ENCODE results near the gene TMEM219.
"Not testable (repeated sequence)": the region's sequence is repeated elsewhere in the genome, so short reads cannot be mapped to it uniquely, and the experiment has no call there.

Gene TMEM219

DNA sequence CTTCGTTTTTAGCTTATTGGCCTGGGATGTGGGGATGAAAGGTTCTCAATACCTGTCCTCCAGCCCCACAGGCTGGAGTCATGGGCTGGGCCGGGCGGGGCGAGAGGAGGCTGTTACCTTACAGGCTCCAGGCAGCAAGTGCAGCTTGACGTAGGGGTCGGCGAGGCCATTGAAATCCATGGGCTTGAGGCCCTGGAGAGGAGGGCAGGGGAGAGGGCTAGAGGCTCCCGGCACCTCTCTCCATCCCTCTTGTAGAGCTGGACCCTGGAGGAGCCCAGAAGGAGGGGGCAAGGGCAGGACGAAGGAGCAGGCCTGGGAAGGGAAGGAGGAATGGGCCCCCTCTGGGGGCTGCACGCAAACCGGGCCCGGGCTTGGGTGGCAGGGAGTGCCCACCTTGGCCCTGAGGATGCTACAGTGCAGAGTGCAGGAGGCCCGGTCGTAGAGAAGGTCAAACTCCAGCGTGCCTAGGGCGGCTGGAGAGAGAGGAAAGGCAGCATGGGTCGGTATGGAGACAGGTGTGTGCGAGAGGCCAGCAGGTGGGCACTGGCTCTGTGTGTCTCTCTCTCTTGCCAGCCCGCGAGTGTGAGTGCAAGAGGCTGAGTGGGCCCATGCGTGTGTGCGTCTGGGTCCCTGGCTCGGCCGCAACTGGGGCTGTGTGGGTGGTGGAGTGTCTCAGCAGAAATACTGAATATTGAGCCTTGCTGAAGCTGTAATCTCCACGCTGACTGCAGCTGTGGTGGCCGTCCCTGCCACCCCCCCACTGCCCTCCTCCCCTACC is 47.4 kb downstream of the TMEM219 start:
- no peak overlapping the region for H3K27ac Mint-ChIP-seq
- no peak for ATAC-seq

DNA sequence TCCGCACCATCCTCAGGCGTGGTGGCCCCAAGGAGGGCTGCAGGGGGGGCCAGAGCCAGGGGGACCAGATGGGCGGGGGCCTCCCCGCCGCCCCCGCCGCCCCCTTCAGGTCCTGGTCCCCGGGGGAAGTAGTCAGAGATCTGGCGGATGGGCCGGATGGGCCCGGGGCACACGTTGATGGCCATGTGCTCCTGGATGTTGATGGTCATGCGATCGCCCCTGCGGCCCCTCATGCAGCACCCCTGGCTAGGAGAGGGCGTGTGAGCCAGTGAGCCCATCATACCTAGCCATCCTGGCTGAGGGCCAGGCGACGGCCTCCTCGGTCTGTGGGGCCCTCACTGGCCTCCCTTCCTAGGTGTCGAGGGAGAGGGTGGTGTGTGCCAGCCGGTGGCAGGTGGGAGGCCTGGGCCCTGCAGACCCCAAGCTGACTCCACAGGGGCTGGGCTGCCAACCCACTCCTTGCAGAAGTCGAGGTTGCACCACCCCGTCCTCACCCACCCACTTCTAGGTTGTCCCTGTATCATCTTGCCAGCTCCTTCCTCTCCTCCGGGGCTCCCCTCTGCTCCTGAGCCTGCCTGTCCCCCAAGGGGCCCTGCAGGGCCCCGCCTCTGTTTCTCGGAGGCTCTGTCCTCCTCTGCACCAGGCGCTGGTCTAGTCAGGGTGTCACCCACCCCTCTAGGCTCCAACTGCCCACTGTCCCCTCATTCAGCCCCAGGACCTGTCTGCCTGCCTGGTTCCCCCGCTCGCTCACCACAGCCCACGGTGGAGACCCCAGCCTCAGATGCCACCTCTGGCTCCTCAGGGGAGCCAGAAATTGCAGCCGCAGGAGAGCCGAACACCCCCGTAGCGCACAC is 48.3 kb downstream of the TMEM219 start:
- H3K27ac Mint-ChIP-seq: peak overlapping the region in 1 of 2 donors; percentile 76
- no peak for DNase-seq
- ATAC-seq: peak; percentile 39
- peaks cover 44% of the 10 kb centered on the region for H3K27me3 Mint-ChIP-seq
- H3K4me1 Mint-ChIP-seq: peaks cover 33% of the 10 kb centered on the region
- peak overlapping the region; percentile 73 to 75 for H3K4me3 Mint-ChIP-seq
- H3K9me3 Mint-ChIP-seq: no peaks in the 10 kb centered on the region

More for the DNA sequence above, 47.4 kb downstream of the TMEM219 start:
- H3K27me3 Mint-ChIP-seq: peaks cover 44% of the 10 kb centered on the region
- peak overlapping the region in 1 of 2 donors; percentile 59 for H3K4me3 Mint-ChIP-seq
- H3K4me1 Mint-ChIP-seq: peaks cover 41% of the 10 kb centered on the region
- no peaks in the 10 kb centered on the region for H3K9me3 Mint-ChIP-seq
- no peak for DNase-seq

DNA sequence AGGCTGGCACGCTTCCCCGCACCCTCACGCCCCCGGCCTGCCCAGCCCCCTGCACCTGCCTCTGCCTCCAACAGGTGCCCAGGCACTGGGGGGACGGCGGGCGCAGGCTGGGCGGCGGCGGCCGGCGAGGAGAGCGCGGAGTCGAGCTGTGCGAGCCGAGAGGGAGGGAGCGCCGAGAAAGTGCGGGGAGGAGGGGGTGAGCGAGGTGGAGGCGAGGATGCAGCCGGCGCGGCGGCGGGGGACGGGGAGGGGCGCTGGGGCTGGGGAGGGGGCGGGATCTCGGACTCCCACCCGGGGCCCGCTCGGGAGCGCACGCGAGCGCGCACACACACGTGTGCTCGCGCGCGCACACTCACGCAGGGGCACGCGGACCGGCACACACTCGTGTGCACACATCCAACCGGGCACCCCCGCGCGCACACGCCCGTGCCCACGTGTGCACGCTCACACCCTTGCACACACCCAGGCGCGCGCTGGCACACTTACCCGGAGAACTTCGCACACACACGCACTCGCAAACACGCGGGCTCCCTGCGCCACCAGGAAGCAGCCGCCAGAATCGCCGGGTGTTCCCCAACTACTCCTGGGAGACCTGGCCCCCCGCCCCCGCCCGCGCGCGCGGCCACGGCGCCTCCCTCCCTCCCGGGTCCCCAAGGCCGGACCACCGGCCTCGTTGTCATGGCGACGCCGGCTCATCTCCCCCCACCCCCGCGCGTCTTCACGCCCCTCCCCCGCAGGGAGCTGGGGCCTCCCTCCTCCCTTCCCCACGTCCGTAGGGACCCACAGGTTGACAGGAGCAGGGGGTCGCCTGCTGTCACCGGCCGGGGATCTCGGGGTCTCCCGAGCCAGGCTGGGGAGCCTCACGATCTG is 49.2 kb downstream of the TMEM219 start, which contains the start of gene DOC2A:
TSS of gene DOC2A (minus strand) at position 184 of the 870 bp plus-strand sequence. CDS start 805 bp downstream, outside the sequence.
- peaks cover 29% of the 10 kb centered on the region for H3K4me1 Mint-ChIP-seq
- no peak for DNase-seq
- H3K27ac Mint-ChIP-seq: peak within 1 kb of the TSS in 1 of 2 donors; percentile 76
- peak within 1 kb of the TSS; percentile 77 to 82 for H3K4me3 Mint-ChIP-seq
- peaks cover 44% of the 10 kb centered on the region for H3K27me3 Mint-ChIP-seq
- H3K9me3 Mint-ChIP-seq: no peaks in the 10 kb centered on the region
- peak; percentile 68 for ATAC-seq

DNA sequence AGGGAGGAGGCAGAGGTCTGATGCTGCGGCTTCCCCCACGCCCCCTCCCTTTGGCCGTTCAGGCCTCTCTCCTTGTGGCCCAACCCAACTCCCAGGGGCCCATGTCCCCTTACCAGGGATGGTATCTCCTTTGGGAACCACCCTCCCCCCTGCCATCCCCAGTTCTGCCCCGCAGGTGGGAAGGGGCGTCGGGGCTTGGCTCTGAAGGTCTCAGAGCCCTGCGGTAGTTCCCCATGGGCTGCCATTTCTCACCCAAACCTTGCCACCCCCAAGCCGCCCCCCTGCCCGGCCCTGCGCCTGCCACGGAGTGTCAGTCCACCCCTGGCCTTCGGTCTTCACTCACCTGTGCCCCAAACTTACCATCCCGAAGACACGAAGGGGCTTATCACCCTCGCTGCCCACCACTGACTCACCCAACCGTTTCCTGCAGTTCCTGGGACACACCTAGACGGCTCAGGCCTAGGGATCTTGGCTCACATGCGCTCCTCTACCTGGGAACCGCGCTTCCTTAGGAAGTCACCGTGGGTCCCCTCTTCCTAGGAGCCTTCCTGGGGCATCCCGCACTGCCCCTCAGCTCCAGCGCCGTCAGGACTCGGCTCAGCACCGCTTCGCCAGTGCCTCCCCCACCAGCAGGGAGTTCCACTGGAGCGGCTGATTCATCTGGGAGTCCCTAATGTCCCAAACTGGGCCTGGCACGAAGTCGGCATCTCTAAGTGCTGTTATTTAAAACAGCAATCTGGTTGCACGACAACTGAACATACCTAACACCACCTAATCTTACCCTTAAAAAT is 50.0 kb downstream of the TMEM219 start:
- Mint-ChIP-seq H3K27me3 (peaks cover 44% of the 10 kb centered on the region), H3K4me3 (peak overlapping the region; percentile 76 to 82), H3K9me3 (no peaks in the 10 kb centered on the region), H3K27ac (peak overlapping the region; percentile 88 to 91), H3K4me1 (peaks cover 29% of the 10 kb centered on the region)
- ATAC-seq (no peak), DNase-seq (no peak)

DNA sequence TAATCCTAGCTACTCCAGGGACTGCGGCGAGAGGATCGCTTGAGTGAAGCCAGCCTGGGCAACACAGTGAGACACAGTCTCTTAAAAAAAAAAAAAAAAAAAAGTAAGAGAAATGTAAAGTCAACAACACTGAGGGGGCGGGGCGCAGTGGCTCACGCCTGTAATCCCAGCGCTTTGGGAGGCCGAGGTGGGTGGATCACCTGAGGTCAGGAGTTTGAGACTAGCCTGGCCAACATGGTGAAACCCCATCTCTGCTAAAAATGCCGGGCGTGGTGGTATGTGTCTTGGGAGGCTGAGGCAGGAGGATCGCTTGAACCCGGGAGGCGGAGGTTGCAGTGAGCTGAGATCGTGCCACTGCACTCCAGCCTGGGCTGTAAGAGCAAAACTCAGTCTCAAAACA is 50.7 kb downstream of the TMEM219 start:
- H3K27me3 Mint-ChIP-seq: peaks cover 44% of the 10 kb centered on the region
- DNase-seq, ATAC-seq, H3K27ac Mint-ChIP-seq, H3K9me3 Mint-ChIP-seq, H3K4me3 Mint-ChIP-seq: not testable (repeated sequence)
- peaks cover 29% of the 10 kb centered on the region for H3K4me1 Mint-ChIP-seq

DNA sequence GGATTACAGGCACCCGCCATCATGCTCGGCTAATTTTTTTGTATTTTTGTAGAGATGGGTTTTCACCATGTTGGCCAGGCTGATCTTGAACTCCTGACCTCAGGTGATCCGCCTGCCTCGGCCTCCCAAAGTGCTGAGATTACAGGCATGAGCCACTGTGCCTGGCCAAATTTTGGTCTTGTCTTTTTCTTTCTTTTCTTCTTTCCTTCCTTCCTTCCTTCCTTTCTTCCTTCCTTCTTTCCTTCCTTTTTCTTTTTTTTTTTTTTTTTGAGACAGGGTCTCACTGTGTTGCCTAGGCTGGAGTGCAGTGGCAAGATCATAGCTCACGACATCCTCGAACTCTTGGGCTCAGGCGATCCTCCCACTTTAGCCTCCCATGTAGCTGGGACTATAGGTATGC is 53.6 kb downstream of the TMEM219 start:
- H3K4me3 Mint-ChIP-seq, H3K27ac Mint-ChIP-seq, DNase-seq, H3K9me3 Mint-ChIP-seq, ATAC-seq: not testable (repeated sequence)
- peaks cover 14% of the 10 kb centered on the region for H3K4me1 Mint-ChIP-seq
- H3K27me3 Mint-ChIP-seq: peaks cover 19% of the 10 kb centered on the region

DNA sequence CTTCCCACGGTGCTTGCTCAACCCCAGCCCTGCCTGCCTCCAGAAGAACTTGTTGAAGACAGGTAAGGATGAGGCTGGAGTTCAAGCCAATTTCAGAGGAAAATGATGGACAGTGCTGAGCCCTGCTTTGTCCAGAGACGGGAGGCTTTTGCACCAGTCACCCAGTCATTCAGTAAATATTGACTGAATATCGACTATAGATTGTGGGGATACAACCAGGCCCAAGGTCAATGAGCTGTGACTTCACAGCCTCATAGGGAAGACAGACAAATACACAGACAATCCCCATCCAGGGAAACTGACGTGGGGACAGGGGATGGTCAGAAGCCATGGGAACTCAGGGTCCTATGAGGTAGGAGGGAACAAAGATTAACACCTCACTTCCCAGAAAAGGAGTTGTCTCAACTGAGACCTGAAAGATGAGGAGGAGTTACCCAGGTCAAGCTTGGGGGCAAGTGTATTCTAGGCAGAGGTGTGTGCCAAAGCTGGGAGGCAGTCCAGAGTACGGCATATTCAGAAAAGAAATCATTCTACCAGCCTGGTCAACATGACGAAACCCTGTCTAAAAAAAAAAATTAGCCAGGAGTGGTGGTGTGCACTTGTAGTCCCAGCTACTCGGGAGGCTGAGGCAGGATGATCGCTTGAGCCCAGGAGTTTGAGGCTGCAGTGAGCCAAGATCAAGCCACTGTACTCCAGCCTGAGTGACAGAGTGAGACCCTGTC is 54.8 kb downstream of the TMEM219 start:
- DNase-seq: no peak
- peaks cover 15% of the 10 kb centered on the region for H3K4me1 Mint-ChIP-seq
- ATAC-seq: no peak
- no peak overlapping the region for H3K27ac Mint-ChIP-seq
- peaks cover 8% of the 10 kb centered on the region for H3K27me3 Mint-ChIP-seq
- H3K4me3 Mint-ChIP-seq: no peak overlapping the region
- no peaks in the 10 kb centered on the region for H3K9me3 Mint-ChIP-seq

DNA sequence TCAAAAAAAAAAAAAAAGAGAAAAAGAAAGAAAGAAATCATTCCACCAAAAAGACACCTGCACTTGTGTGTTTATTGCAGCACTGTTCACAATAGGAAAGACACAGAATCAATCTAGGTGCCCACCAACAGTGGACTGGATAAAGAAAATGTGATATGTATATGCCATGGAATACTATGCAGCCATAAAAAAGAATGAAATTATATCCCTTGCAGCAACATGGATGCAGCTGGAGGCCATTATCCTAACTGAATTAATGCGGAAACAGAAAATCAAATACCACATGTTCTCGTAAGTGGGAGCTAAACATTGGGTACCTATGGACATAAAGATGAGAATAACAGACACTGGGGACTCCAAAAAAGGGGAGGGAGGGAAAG is 55.4 kb downstream of the TMEM219 start:
- no peak overlapping the region for H3K27ac Mint-ChIP-seq
- ATAC-seq (no peak), DNase-seq (no peak)
- H3K27me3 Mint-ChIP-seq: peaks cover 2% of the 10 kb centered on the region
- H3K9me3 Mint-ChIP-seq: no peaks in the 10 kb centered on the region
- no peak overlapping the region for H3K4me3 Mint-ChIP-seq
- H3K4me1 Mint-ChIP-seq: peaks cover 9% of the 10 kb centered on the region

DNA sequence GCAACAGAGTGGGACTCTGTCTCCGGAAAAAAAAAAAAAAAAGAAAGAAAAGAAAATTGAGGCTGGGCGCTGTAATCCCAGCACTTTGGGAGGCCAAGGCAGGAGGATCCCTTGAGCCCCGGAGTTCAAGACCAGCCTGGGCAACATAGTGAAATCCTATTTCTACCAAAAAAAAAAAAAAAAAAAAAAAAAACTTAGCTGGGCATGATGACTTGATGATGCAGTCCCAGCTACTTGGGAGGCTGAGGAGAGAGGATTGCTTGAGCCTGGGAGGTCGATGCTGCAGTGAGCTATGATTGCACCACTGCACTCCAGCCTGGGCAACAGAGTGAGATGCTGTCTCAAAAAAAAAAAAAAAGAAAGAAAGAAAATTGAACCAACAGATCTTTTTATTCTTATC is 56.1 kb downstream of the TMEM219 start:
- not testable (repeated sequence) for DNase-seq, ATAC-seq, H3K4me3 Mint-ChIP-seq, H3K9me3 Mint-ChIP-seq, H3K4me1 Mint-ChIP-seq, H3K27me3 Mint-ChIP-seq, H3K27ac Mint-ChIP-seq

DNA sequence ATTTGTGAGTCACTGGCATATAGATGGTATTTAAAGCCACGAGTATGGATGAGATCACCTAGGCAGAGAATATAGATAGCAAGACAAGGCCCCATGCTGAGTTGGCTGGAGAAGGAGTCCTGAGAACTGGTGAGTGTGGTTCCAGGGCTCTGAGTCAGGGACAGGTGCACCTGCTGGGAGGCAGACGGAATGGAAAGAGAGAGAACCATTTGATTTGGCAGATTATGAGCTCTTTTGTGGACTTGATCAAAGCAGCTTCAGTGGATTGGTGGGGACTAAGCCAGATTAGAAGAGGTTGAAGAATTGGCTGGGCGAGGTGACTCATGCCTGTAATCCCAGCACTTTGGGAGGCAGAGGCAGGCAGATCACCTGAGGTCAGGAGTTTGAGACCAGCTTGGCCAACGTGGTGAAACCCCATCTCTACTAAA is 56.9 kb downstream of the TMEM219 start:
- Mint-ChIP-seq H3K4me1 (peaks cover 9% of the 10 kb centered on the region), H3K4me3 (no peak overlapping the region), H3K27ac (peak overlapping the region in 1 of 2 donors; percentile 66), H3K27me3 (no peaks in the 10 kb centered on the region), H3K9me3 (no peaks in the 10 kb centered on the region)
- ATAC-seq (peak; percentile 38), DNase-seq (no peak)
